Erythroblast (primary cell): ENCODE results near the gene STAT5A.

Source experiments
- GATA1 ChIP-seq: IDR thresholded peaks from 2 replicates; pipeline ENCODE4 v1.6.1; 2011; ENCODE audit warnings: low read depth, mild to moderate bottlenecking, control low read depth, low read length, moderate library complexity
- POLR2A ChIP-seq: IDR thresholded peaks from 2 replicates; pipeline ENCODE4 v1.6.1; 2011; ENCODE audit warnings: mild to moderate bottlenecking, low read length

GRCh38 chr17:42284024-42284369 lies 4.3 kb upstream of the STAT5A start:
- TF ChIP-seq POLR2A = no peak
- no peak for TF ChIP-seq GATA1
